NOMO-1 (cell line): Measurements from ENCODE around the gene CPZ.

ENCODE experiments used
- DNase-seq, 2 experiments: peaks; one replicate each; lab custom pipeline; 2025; ENCODE audit not compliant: unreplicated experiment in 2 of 2; lab: John Stamatoyannopoulos, UW

The CPZ gene

DNA sequence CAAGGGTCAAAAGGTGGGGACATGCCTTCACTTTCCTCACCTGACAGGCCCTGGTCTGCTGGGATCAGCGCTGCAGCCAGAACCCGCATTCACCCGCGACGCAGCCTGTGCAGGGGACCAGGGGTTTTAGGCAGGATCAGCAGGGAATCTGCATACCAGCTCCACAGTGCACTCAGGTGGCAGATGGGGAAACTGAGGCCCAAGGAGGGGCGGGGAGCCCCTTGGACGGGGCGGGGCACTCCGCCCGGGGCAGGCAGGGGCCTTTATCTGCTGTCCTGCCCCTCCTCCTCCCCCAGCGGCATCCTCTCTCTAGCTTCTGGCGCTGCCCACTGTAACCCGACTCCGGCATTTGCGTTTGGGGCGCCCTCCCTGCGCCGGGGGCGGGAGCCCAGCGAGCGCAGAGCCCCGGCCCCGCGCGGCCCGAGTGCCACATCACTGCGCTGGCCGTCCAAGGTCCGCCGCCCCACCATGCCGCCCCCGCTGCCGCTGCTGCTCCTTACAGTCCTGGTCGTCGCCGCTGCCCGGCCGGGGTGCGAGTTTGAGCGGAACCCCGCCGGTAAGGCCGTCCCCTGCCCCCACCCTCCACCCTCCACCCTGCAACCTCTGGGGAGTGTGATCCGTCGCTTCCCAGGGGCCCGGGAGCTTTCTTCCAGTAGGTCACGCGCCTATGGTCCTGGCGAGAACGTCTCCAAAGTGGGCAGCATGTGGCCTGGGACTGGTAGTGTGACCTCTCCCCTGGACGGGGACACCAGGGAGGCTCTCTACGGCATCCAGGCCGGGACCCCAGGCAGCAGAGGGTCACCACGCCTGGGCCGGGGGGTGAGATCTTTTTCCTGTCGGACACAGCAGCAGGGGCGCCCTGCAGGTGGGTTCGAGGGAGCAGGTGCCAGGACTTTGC lies at the start of gene CPZ:
Gene CPZ, plus strand, starts transcription at position 400 of the 898 bp plus-strand sequence. Its CDS starts 69 bp downstream, at position 469.
- no peak for DNase-seq

DNA sequence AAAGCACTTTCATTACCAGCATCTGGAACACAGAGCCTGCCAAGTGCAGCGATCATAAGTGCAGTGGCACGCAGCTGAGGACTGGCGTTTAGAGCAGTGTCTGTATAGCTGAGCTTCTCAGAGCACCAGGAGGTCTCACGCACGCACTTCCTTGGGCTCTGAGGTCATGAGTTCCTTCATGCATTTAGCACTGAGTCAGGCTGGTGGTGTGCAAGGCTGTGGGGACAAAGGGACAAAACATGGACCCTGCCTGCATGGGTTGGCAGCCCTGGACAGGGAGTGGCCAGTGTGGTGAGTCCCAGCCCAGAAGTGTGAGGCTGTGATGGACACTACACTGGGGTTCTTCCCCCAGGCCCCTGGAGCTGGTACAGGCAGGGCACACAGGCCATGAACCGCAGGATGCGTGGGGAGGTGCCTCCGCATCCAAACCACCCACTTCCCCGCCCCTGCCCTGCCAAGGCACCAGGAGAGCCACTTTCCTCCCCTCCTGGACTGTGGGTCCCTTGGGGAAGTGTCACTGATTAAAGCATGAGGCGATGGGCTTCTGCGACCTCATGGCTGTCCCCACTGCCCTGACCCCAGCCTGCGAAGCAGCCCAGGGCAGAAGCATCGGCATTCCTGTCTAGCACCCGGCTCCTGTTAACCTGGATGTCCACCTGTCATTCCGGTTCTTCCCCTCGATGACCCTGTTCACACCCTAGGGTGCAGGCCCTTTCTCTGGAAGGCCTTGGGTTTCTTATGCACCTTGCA lies 49.6 kb upstream of the CPZ start:
- DNase-seq, result no peak

DNA sequence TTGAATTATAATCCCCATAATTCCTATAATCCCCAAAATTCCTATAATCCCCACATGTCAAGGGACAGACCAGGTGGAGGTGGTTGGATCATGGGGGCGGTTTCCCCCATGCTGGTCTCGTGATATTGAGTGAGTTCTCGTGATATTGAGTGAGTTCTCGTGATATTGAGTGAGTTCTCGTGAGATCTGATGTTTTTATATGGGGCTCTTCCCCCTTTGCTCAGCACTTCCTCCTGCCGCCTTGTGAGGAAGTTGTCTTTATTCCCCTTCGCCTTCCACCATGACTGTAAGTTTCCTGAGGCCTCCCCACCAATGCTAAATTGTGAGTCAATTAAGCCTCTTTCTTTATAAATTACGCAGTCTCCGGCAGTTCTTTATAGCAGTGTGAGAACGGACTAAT lies 48.9 kb upstream of the CPZ start:
- DNase-seq, result no peak

DNA sequence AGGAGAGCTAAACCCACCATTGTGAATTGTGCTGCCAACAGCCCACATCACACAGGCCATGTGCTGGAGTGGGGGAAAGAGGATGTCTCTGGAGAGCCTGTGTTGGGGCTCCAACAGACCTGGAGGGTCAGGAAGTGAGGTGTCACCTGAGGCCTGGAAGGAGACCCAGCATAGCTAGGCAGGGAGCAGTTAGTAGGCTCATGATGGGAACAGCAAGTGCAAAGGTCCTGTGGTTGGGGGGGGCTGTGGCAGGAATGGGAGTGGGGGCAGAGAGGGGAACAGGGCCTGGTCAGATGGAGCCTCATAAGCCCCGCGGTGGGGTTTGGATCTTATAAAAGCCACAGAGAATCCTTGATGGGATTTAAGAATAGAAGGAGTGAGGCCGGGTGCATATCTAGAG lies 48.3 kb upstream of the CPZ start:
- no peak for DNase-seq

DNA sequence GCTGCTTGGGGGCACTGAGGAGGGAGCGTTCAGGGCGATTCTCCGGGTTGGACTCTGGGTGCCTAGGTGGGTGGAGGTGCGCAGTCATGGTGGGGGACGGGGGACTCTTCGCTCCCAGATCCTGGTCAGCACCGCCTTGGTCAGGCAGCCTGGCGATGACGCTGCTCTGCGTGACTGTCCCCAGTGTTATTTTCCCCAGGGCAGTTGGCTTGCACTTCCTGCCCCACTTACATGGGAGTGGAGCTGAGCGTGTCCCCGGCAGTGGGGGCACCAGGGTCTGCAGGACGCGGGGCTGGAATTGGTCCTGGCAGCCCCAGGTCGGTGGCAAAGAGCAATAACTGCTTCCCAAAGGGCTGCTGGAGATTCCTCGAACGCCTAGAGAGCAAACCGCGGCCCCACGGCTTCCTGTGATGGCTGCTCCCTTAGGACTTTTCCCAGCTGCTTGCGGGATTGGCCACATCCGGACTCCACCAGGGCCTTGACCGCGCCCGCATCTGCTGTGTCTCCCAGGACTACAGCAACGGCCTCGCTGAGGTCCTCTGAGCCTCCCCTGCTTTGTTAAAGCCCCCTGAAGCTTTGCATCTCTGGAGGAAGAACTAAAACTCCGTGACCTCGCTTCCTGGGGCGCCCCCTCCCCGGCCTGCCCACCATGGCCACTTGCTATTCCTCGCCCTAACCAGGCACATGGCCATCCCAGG lies 47.7 kb upstream of the CPZ start:
- DNase-seq, result no peak

DNA sequence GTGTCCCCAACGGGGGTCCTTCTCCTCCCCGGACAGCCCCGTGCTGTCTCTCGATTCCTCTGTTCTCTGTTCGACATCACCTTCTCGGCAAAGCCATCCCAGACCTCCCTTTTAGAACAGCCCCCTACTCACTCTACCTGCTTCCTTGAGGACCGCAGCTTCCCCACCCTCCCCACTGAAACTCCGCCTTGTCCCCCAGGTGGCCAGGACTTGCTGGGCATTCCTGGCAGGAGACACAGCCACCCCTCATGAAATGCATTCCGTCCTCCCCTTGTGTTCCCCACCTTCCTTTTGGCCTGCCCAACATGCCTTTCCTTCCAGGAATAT lies 47.2 kb upstream of the CPZ start:
- DNase-seq, result no peak

DNA sequence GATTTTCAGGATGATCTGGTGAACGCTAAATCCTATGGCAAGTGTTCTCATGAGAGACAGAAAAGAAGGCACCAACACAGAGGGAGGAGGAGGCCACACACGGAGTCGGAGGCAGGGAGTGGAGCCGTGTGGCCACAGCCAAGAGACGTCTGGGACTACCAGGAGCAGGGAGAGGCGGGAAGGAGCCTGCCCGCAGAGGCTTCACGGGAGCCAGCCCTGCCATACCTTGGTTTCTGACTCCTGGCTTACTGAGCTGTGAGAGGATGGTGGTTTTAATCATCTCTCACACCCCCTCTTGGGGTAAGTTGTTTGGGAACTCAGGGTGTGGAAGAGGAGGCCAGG lies 45.8 kb upstream of the CPZ start:
- no peak for DNase-seq

DNA sequence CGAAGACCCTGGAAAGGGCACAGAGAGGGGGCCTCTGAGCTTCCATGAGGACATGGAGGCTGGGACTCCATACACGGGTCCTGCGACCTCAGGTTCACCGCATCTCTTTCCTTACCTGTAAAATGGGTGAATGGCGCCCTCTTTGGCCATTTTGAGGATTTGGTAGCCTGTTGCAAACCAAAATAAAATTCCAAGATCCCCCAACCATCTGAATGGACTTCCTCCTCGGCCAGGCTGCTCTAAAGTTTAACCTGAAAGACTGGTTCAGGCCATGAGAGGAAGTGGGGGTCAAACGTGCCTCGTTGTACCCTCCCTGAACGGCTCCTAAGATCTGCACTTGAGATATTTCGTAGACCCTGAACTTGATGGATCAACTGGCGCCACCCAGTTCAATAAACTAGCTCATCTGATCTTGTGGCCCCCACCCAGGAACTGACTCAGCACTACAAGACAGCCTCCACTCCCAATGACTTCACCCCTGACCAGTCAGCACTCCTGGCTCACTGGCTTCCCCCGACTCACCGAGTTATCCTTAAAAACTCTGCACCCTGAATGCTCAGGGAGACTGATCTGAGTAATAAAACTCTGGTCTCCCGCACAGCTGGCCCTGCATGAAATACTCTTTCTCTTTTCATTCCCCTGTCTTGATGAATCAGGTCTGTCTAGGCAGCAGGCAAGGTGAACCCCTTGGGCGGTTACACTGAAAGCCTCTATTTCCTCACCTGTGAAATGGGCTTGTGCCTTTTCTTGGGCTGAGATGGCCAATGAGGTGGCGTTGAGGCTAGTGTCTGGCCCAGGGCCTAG lies 45.3 kb upstream of the CPZ start:
- no peak for DNase-seq

DNA sequence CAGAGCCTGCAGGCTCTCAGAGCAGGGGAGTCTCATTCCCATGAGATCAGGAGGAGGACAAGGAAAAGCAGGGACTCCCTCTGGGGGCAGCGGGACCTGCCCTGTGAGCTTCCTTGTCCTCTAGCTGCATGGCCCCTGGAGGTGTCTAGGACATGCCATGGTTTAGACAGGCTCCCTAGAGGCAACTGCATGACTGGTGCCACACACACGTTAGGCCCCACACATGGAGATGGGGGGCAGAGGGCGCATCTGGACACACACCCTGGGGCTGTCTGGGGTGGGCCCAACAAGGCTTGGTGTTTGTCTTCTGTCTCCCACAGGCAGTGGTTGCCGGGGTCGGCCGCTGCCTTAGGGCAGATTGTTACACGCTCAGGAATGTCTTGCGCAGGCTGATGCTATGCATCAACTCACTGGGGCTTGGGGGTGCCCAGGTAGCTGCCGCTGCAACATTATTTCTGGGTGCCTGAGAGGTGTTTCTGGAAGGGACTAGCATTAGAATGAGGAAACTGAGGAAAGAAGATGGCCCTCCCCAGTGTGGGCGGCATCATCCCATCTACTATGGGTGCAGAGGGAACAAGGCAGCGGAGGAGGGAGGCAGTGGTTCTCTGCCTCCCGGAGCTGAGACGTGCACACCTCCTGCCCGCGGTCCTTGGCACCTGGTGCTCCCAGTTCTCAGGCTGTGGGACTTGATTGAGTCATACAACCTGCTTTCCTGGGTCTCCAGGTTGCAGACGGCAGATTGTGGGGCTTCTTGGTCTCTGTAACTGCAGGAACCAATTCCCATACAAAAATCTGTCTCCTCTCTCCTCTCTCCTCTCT lies 44.4 kb upstream of the CPZ start:
- DNase-seq, result no peak

DNA sequence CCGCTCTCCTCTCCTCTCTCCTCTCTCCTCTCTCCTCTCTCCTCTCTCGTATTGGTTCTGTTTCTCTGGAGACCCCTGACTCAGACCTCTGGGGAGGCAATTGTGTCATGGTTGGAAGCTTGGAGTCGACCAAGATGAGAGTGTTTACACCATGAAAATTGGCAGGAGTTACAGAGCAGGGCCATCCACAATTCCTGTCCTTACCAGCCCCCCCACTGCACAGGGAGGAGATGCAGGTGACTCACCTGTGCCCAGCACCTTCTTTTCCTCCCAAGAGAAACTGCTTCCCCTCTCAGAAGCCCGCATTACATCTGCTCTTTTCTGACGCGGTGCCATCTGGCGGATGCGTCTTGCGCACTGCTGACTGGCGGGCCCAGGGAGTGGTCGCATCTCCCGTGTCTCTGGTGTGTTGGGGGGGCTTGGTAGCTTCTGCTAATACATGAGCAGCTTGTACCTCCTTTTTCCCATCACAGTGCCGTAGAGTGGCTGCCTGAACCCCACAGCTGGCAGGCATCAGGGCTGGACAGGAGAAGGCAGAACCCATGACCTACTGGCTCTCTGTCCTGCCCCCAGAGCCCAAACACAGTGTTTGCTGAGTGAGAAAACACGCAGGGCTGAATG lies 43.7 kb upstream of the CPZ start:
- DNase-seq, result no peak

DNA sequence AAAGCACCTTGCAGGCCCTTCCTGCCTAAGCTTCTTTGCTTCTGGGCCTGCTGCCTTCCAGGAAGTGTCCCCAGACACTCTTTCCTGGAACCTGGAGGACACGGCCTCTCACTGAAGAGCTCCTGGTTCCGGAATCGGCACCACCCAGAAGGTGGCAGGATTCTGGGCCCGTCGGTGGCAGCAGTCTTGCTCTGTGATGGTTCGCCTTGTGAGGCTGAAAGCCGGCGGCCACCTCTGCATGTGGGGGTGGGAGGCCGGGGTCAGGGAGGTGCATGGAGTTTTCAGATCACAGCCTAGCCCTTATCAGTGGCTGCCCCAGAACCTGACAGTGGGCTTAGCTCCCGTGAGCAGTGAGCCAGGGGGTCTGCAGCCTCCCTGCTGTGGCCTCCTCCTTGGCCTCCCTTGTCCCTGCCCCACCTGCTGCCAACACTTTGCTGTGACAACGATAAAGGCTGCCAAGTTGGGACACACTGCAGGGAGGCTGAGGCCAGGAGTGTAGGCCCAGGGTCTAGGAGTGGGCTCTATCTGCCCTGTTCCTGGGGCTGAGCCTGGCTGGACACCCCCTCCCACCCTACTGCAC lies 43.1 kb upstream of the CPZ start:
- no peak for DNase-seq

DNA sequence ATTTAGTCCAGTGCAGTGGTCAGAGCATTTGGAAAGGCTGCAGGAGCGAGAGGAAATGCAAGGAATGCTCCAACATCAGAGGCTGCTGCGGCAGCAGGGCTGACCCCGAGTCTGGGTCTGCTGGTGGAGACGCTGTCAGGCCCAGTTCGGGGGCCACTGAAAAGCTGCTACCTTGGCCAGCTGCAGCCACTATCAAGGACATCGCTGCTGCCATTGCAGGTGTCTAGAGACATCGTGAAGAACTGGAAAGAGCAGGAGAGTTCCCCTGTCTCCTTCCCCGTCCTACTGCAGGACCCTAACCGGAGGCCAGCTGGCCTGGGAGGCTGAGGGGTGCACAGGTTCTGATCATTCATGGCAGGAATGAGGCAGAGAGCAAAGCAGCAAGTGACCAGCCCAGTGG lies 41.9 kb upstream of the CPZ start:
- no peak for DNase-seq

DNA sequence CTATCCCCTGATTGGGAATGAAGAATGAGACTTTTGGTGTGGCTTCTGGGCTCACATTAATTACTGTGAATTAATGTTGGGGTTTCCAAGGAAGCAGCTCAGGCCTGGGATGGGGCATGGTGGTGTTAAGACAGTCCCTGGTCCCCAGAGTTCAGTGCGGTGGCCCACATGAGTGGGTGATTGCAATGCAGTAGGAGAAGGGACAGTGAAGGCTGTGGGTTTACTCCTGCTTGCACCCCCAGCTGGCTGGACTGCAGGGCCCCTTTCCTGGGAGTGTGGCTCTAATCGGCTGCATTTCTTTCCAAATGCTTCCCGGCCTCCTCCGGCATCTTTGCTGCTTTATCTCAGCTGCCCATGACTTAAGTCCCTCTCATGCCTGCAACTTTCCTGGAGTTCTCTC lies 40.5 kb upstream of the CPZ start:
- DNase-seq, result no peak

DNA sequence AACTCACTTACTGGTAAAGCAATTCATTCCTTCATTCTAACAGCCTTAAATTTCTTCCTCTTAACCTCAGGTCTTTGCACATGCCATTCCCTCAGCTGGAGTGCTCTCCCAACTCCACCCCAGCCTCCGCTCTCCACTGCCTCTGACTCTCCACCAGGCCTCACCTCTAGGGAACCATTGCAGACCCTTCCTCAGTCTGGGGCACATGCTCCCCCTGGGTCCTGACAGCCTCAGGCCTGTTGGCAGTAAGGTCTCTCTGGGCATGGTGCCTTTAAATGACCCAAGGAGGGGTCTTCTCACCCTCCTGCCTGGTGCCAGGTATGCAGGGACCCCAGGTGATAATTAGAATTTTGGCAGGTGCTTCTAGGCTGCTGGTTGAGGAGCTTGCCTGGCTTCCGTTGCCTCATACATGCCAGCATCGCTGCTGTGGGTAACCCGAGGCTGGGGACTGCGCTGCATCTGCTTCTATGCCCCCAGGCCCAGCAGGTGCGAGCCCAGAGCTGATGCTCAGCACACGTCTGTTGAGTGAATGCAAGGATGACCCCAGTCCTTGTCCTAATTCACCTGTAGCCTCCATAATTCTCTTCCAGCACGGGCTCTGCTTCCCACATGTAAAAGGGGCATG lies 39.9 kb upstream of the CPZ start:
- no peak for DNase-seq

DNA sequence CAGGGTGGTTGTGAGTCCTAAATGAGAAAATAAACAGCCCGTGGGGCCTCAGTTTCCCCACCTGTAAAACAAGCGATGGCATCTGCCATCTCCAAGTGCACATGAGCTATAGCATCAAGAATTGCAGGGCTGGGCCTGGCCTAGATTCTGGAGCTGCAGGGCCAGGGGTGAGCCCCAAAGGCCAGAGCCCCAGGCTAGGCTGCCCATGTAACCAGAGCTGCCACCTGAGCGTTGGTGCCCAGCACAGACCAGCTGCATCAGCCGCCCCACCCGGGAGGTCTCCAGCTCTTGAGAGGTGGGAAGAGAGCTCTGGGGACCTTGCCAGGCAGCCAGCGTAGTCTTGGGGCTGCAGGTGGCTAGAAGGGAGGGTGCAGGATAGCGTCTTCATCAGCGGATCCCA lies 39.3 kb upstream of the CPZ start:
- no peak for DNase-seq

DNA sequence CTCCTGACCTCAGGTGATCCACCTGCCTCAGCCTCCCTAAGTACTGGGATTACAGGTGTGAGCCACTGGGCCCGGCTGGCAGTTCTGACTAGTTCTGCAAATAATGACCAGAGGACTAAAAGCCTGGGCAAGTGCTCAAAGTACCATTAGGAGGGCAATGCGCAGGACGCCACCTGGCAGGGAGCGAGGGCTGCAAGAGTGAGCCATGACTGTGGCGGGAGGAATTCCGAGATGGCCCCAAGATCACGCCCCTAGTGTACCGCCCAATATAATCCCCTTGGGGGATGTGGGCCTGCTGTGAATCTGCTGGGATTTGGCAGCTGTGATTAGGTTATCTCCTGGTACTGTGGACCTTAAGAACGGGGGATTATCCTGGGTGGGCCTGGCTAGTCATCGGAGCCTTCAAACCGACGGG lies 38.6 kb upstream of the CPZ start:
- no peak for DNase-seq

DNA sequence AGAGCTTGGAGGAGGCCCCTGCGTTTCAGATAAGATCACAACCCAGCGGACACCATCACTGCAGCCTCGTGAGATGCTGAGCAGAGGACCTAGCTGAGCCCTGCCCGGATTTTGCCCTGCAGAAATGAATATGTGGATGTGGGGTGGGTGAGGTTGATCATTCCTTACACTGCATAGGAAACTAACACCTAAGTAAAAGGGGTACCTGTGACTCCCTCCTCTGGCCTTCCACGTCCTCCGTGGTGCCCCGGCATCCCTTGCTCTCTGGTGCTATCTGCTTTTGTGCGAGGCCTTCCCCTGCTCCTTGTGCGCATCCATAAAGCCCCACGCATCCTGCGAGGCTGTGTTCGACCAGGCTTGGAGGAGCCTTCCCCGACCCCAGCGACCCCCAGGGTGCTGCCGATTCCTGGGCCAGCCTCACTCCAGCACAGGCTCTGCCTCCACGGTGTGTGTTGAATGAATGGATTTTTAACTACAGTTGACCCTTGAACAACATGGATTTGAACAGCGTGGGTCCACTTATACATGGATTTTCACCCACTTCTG lies 37.9 kb upstream of the CPZ start:
- no peak for DNase-seq

DNA sequence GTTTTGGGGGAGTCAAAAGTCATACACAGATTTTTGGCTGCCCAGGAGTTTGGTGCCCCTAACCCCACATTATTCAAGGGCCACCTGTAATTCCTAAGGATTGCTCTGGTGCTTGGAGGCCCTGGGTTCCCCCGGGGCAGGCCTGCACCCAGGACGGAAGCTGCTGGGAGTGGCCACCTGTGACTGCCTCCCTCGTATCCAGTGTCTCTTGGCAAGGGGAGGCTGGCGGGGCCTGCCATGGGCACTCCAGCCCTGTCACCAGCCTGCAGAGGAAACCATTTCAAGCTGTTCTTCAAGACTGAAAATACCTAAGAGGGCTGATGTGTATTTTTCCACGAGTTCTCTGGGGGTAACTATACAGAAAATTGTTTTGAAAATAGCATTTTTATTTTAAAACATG lies 36.8 kb upstream of the CPZ start:
- no peak for DNase-seq
